Left lung (tissue), 10 donors: Measurements from ENCODE around the gene C21orf58. TPM values are rescaled to one million over a fixed set of nuclear protein-coding genes. Genes with fewer than 3 reads are reported as not detected.

Experiments
- ATAC-seq: fragments of 200-7000 bp; cut with Tn5 transposase; one replicate; pipeline ENCODE4 v1.9.1; 2020; ENCODE audit warnings: moderate library complexity
- DNase-seq, 4 donors: peaks; one replicate each; pipeline ENCODE4 v3.0.0-alpha.2; 2013 to 2020
- H3K27ac ChIP-seq, 2 donors: fragments of 200-600 bp; sonication (generic) in 1 of 2; one replicate each; pipeline versions ENCODE4 v1.5.0 to v1.8.0; 2020 to 2021
- H3K27me3 ChIP-seq, 2 donors: fragments of 200-600 bp; sonication (generic) in 1 of 2; one replicate each; pipeline versions ENCODE4 v1.5.0 to v1.8.0; 2020 to 2021
- H3K36me3 ChIP-seq, 2 donors: fragments of 200-600 bp; sonication (generic) in 1 of 2; one replicate each; pipeline versions ENCODE4 v1.5.0 to v1.8.0; 2020 to 2021
- H3K4me1 ChIP-seq, 2 donors: fragments of 200-600 bp; one replicate each; pipeline ENCODE4 v1.8.0; 2021
- H3K4me3 ChIP-seq, 2 donors: fragments of 200-600 bp; sonication (generic) in 1 of 2; one replicate each; pipeline versions ENCODE4 v1.5.0 to v1.8.0; 2020 to 2021; ENCODE audit warnings: mild to moderate bottlenecking in 1 of 2
- H3K9me3 ChIP-seq, 2 donors: fragments of 200-600 bp; sonication (generic) in 1 of 2; one replicate each; pipeline versions ENCODE4 v1.5.0 to v1.8.0; 2020 to 2021
- CTCF ChIP-seq, 2 donors: fragments of 200-600 bp; sonication (generic) in 1 of 2; IDR thresholded peaks; one replicate each; pipeline versions ENCODE4 v1.5.0 to v1.8.0; 2021; ENCODE audit warnings: antibody characterized with exemption in 2 of 2
- intact Hi-C, 2 donors: fragments of 100-400 bp; cut with DNase I; formaldehyde crosslinking; loops; one replicate each; pipeline versions ENCODE4 v1.11.2 to v1.14.2; 2022
- polyA plus RNA-seq, 6 donors: library from polyadenylated mRNA; unstranded; fragments of 120-200 nt; gene quantifications; one replicate each; pipeline ENCODE4 v1.2.1, GENCODE V29; 2013; ENCODE audit not compliant: insufficient read length in 6 of 6
- total RNA-seq, 2 donors: library from RNA; stranded (reverse); fragmentation: NEBNext Ultra II Directional; extraction: Animal tissue kit (Norgen Biotek cat#: 25700); gene quantifications; one replicate each; pipeline ENCODE4 v1.2.1, GENCODE V29; 2021
- donor health status: DM: no; HTN: yes; CAD: no.
- donor health status: DM: no; HTN: no; CAD: no.

The C21orf58 gene
- total and polyA plus RNA-seq, 8 donors, result 5.8 to 24.6 (median 19.4) TPM

- ATAC-seq (no peak), DNase-seq (no peak)
- no peak overlapping the region for H3K4me3 ChIP-seq
- intact Hi-C loops, result no loop called here
- peaks cover 1 to 99% of the 10 kb centered on the region in 2 donors for H3K36me3 ChIP-seq
- H3K9me3 ChIP-seq, result no peaks in the 10 kb centered on the region
- H3K27me3 ChIP-seq, result no peaks in the 10 kb centered on the region
- no peak for TF ChIP-seq CTCF (IDR thresholded peaks at IDR 0.05)
- no peak overlapping the region for H3K27ac ChIP-seq
- no peaks in the 10 kb centered on the region for H3K4me1 ChIP-seq
Observed at GRCh38 chr21:46265736-46266525, 57.7 kb downstream of the C21orf58 start.

GRCh38 chr21:46264690-46265144 lies 59.0 kb downstream of the C21orf58 start:
- Histone ChIP-seq H3K27me3 (no peaks in the 10 kb centered on the region), H3K9me3 (no peaks in the 10 kb centered on the region), H3K27ac (no peak overlapping the region), H3K36me3 (peaks cover 4 to 99% of the 10 kb centered on the region in 2 donors), H3K4me1 (no peaks in the 10 kb centered on the region), H3K4me3 (no peak overlapping the region)
- TF ChIP-seq CTCF (IDR thresholded peaks at IDR 0.05), result no peak
- ATAC-seq (peak; percentile 18), DNase-seq (no peak)
- intact Hi-C loops, result no loop called here

- H3K9me3 ChIP-seq, result no peaks in the 10 kb centered on the region
- H3K4me3 ChIP-seq, result no peak overlapping the region
- ATAC-seq (no peak), DNase-seq (no peak)
- no peak for TF ChIP-seq CTCF (IDR thresholded peaks at IDR 0.05)
- H3K4me1 ChIP-seq, result no peaks in the 10 kb centered on the region
- intact Hi-C loops, result no loop called here
- peaks cover 4 to 99% of the 10 kb centered on the region in 2 donors for H3K36me3 ChIP-seq
- no peaks in the 10 kb centered on the region for H3K27me3 ChIP-seq
- H3K27ac ChIP-seq, result no peak overlapping the region
Observed at GRCh38 chr21:46264046-46264689, 59.5 kb downstream of the C21orf58 start.

GRCh38 chr21:46256501-46256994 lies 67.1 kb downstream of the C21orf58 start:
- DNase-seq (no peak), ATAC-seq (no peak)
- peaks cover 4 to 100% of the 10 kb centered on the region in 2 donors for H3K36me3 ChIP-seq
- H3K27me3 ChIP-seq, result no peaks in the 10 kb centered on the region
- H3K4me3 ChIP-seq, result no peak overlapping the region
- no peaks in the 10 kb centered on the region for H3K4me1 ChIP-seq
- no peak overlapping the region for H3K27ac ChIP-seq
- TF ChIP-seq CTCF (IDR thresholded peaks at IDR 0.05), result no peak
- intact Hi-C loops, result no loop called here
- no peaks in the 10 kb centered on the region for H3K9me3 ChIP-seq

GRCh38 chr21:46255758-46256337 lies 67.8 kb downstream of the C21orf58 start:
- no peaks in the 10 kb centered on the region for H3K4me1 ChIP-seq
- intact Hi-C loops, result no loop called here
- TF ChIP-seq CTCF (IDR thresholded peaks at IDR 0.05), result no peak
- no peak for DNase-seq
- H3K36me3 ChIP-seq, result peaks cover 2 to 100% of the 10 kb centered on the region in 2 donors
- no peak overlapping the region for H3K4me3 ChIP-seq
- no peaks in the 10 kb centered on the region for H3K9me3 ChIP-seq
- no peak for ATAC-seq
- no peak overlapping the region for H3K27ac ChIP-seq
- no peaks in the 10 kb centered on the region for H3K27me3 ChIP-seq
